Activated CD4-positive, alpha-beta T cell treated with anti-CD3 and anti-CD28 coated beads for 36 hours (primary cell): ENCODE measurements around the gene TSHZ2. TPM values are rescaled to one million over a fixed set of nuclear protein-coding genes. Genes with fewer than 3 reads are reported as not detected.
A peak's percentile ranks its signal among the peaks of the same experiment; 100 is the strongest.

Source experiments
- ATAC-seq: fragments of 200-7000 bp; cut with Tn5 transposase; one replicate; pipeline ENCODE4 v1.10.0; 2021; ENCODE audit warnings: mild to moderate bottlenecking, moderate library complexity
- CTCF ChIA-PET: fragments of 350-600 bp; sonication (Branson Sonifier 250); formaldehyde crosslinking; loops from one replicate; lab custom pipeline; 2021; ENCODE audit warnings: antibody characterized with exemption; lab: Charles Lee
- POLR2A ChIA-PET: fragments of 350-600 bp; sonication (Branson Sonifier 250); formaldehyde crosslinking; loops from one replicate; lab custom pipeline; 2021; ENCODE audit warnings: antibody characterized with exemption, inconsistent platforms; lab: Charles Lee
- DNase-seq: peaks from one replicate; pipeline ENCODE4 v3.0.0-alpha.2; 2020
- H3K27ac Mint-ChIP-seq: one replicate; pipeline ENCODE4 v1.8.0; 2021; ENCODE audit warnings: mixed read lengths
- H3K27me3 Mint-ChIP-seq: one replicate; pipeline ENCODE4 v1.8.0; 2021; ENCODE audit warnings: mixed read lengths
- H3K36me3 Mint-ChIP-seq: one replicate; pipeline ENCODE4 v1.8.0; 2021; ENCODE audit warnings: low read depth, mixed read lengths
- H3K4me1 Mint-ChIP-seq: one replicate; pipeline ENCODE4 v1.8.0; 2021; ENCODE audit warnings: mixed read lengths
- H3K4me3 Mint-ChIP-seq: one replicate; pipeline ENCODE4 v1.8.0; 2021; ENCODE audit warnings: mild to moderate bottlenecking, moderate library complexity, mixed read lengths
- H3K9me3 Mint-ChIP-seq: one replicate; pipeline ENCODE4 v1.8.0; 2021; ENCODE audit warnings: low read depth, mixed read lengths
- intact Hi-C, 2 experiments: fragments of 100-400 bp; cut with DNase I in 1 of 2; cut with micrococcal nuclease in 1 of 2; formaldehyde crosslinking; loops; one replicate each; pipeline versions ENCODE4 v1.14.2 to v1.15.1; 2022 to 2024; cut with DNase I, micrococcal nuclease
- total RNA-seq, 2 experiments: library from RNA; stranded (reverse); gene quantifications; one replicate each; pipeline ENCODE4 v1.2.3, GENCODE V29; 2021

Gene TSHZ2
- total RNA-seq, 2 experiments from 2014 or later, result 25.9 to 43.6 TPM

DNA sequence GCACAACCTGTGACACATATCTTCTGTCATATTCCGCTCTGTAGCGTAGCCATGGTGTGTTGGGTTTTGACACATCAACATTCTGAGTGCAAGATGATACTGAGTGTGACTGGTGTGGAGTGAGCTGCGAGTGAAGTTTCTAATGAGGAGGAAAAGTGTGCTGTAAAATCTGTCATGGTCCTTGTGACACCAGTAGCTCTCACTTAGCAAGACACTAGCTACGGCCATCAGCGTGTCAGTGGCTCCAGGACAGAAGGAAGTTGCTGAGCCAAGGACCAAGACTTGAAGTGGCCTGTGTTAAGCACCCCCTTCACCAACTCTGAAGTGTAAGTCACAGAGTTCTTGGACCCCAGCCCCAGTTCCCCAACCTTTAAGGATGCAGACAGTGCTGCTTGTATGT is 72.1 kb downstream of the TSHZ2 start:
- H3K4me3 Mint-ChIP-seq, result no peak overlapping the region
- H3K9me3 Mint-ChIP-seq, result peaks cover 7% of the 10 kb centered on the region
- ChIA-PET CTCF (no interaction called here), POLR2A (no interaction called here)
- ATAC-seq (no peak), DNase-seq (no peak)
- H3K36me3 Mint-ChIP-seq, result peaks cover 26% of the 10 kb centered on the region
- peaks cover 10% of the 10 kb centered on the region for H3K4me1 Mint-ChIP-seq
- intact Hi-C loops, result no loop called here
- H3K27ac Mint-ChIP-seq, result no peak overlapping the region
- no peaks in the 10 kb centered on the region for H3K27me3 Mint-ChIP-seq

DNA sequence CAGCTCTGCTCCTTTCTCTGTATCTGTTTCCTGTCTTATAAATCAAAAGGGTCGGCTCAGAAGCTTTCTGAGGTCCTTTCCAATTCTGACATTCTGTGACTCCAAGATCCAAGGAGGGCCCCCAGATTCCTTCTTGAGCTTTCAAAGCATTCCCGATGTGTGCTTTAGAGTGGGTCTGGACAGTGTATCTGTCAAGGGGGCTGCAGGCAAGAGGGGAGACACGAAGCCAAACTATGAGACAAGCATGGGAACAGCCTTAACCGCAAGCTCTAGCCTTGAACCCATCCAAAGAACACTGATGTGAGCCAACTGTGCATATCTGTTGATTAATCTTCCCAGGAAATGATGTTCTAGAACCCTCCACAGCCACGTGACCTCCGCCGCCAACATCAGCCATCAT is 73.8 kb downstream of the TSHZ2 start:
- H3K27ac Mint-ChIP-seq, result no peak overlapping the region
- H3K9me3 Mint-ChIP-seq, result peaks cover 11% of the 10 kb centered on the region
- CTCF ChIA-PET, result no interaction called here
- ATAC-seq (no peak), DNase-seq (no peak)
- intact Hi-C loops, result no loop called here
- no peak overlapping the region for H3K4me3 Mint-ChIP-seq
- H3K4me1 Mint-ChIP-seq, result peaks cover 15% of the 10 kb centered on the region
- H3K27me3 Mint-ChIP-seq, result no peaks in the 10 kb centered on the region
- H3K36me3 Mint-ChIP-seq, result peaks cover 32% of the 10 kb centered on the region
- POLR2A ChIA-PET, result no interaction called here

DNA sequence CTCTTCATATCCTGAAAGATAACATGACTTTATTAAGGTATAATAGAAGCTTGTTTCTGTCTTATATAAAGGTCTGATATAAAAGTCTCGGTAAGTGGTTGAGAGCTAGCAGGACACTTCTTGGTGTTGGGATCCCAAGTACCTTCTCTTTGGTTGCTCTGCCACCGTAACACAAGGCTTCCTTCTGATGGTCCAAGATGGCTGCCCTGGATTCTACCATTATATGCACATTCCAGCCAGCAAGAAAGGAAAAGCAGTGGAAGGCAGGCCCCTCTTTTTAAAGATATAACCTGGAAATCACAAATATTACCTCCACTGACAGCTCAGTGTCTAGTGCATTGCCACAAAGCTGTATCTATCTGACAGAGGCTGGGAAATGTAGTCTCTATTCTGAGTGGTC is 75.0 kb downstream of the TSHZ2 start:
- intact Hi-C loops, result no loop called here
- H3K4me3 Mint-ChIP-seq, result no peak overlapping the region
- ATAC-seq, result no peak
- no peak overlapping the region for H3K27ac Mint-ChIP-seq
- no peaks in the 10 kb centered on the region for H3K27me3 Mint-ChIP-seq
- peaks cover 11% of the 10 kb centered on the region for H3K9me3 Mint-ChIP-seq
- peaks cover 35% of the 10 kb centered on the region for H3K36me3 Mint-ChIP-seq
- POLR2A ChIA-PET, result no interaction called here
- no peak for DNase-seq
- CTCF ChIA-PET, result interaction anchor here (0.5 kb wide), 1 partner anchor 110 kb away, joined by 4 read pairs; no protein-coding TSS in a partner anchor
- H3K4me1 Mint-ChIP-seq, result peaks cover 15% of the 10 kb centered on the region

DNA sequence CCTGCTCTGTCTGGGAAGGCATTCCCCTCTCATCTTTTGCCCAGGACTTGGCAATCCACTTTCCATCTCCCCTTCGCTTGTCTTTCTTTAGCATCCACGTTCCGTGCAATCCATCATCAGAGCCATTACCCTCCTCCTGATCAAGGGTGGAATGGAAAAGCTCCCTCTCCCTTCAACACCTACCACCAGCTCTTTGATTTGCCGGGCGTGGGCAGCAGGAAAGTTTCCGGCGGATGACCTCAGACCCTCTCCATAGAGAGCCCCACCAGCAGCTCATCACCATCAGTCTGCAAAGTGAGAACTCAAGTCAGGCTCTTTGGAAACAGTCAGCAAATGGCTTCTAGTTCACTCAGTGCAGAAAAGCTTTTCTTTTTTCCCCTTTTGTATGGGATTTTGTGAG is 76.2 kb downstream of the TSHZ2 start:
- no peak overlapping the region for H3K27ac Mint-ChIP-seq
- H3K36me3 Mint-ChIP-seq, result peaks cover 43% of the 10 kb centered on the region

DNA sequence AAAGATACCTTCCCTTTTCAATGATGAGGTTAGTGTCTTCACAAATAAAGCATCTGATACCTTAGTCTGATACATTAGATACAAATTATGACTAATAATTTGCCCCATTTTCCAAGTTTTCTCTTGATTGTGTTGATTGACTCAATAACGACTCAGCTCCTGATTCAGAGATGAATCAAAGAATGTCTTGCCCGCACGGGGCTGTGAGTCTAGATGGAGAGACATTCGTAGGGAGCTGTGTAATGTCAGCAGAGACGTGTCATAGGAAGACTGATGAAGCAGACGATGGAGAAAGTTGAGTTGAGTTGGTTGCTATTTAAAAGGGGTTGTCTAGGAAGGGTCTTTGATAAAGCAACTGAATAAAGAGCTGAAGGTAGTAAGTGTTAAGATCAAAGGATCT is 78.2 kb downstream of the TSHZ2 start:
- CTCF ChIA-PET, result interaction anchor here (1.3 kb wide), 1 partner anchor 10 kb away, joined by 3 read pairs; no protein-coding TSS in a partner anchor
- H3K27ac Mint-ChIP-seq, result peak overlapping the region; percentile 27

More for the DNA sequence above, 76.2 kb downstream of the TSHZ2 start:
- ATAC-seq (no peak), DNase-seq (no peak)
- Mint-ChIP-seq H3K27me3 (no peaks in the 10 kb centered on the region), H3K4me3 (no peak overlapping the region), H3K4me1 (peaks cover 18% of the 10 kb centered on the region), H3K9me3 (peaks cover 11% of the 10 kb centered on the region)
- POLR2A ChIA-PET, result no interaction called here
- intact Hi-C loops, result no loop called here
- CTCF ChIA-PET, result interaction anchor here (1.0 kb wide), 1 partner anchor 13 kb away, joined by 4 read pairs; no protein-coding TSS in a partner anchor

DNA sequence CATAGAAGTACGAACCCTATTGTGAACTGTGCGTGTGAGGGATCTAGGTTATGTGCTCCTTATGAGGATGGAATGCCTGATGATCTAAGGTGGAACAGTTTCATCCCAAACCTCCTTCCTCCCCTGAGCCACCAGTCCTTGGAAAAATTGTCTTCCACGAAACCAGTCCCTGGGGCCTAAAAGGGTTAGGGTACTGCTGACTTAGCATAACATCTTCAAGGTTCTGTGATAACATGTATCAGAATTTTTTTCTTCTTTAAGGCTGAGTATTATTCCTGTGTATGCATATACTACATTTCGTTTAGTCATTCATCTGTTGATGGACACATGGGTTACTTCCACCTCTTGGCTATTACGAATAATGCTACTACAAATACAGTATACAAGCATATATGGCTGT is 80.2 kb downstream of the TSHZ2 start:
- H3K27ac Mint-ChIP-seq, result no peak overlapping the region
- DNase-seq (no peak), ATAC-seq (no peak)
- POLR2A ChIA-PET, result no interaction called here
- H3K4me1 Mint-ChIP-seq, result peaks cover 37% of the 10 kb centered on the region
- CTCF ChIA-PET, result no interaction called here
- H3K27me3 Mint-ChIP-seq, result no peaks in the 10 kb centered on the region
- H3K9me3 Mint-ChIP-seq, result peaks cover 14% of the 10 kb centered on the region
- H3K4me3 Mint-ChIP-seq, result no peak overlapping the region
- intact Hi-C loops, result no loop called here
- H3K36me3 Mint-ChIP-seq, result peaks cover 44% of the 10 kb centered on the region

More for the DNA sequence above, 78.2 kb downstream of the TSHZ2 start:
- POLR2A ChIA-PET, result no interaction called here
- DNase-seq, result peak; percentile 46
- no peaks in the 10 kb centered on the region for H3K27me3 Mint-ChIP-seq
- H3K4me3 Mint-ChIP-seq, result no peak overlapping the region
- H3K4me1 Mint-ChIP-seq, result peaks cover 31% of the 10 kb centered on the region
- peaks cover 12% of the 10 kb centered on the region for H3K9me3 Mint-ChIP-seq
- peak; percentile 84 for ATAC-seq
- intact Hi-C loops, result no loop called here
- H3K36me3 Mint-ChIP-seq, result peaks cover 40% of the 10 kb centered on the region

DNA sequence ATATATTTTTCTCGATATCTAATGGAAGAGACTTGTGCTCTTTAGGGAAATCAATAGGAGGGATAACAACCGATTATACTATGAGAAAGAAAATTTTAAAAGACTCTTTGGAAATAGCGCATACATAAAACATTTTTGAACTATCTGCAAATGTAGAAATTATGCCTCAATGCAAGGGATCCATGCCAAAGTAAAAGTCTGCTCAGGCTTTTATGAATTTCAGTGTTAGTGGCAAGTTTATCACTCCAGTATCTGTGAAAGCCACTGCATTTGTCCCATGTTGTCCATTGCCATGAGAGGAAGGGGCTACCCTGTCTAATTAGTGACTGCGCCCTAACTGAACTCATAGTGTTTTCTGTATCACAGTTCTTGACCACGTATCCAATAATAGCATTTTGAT is 81.4 kb downstream of the TSHZ2 start:
- peaks cover 37% of the 10 kb centered on the region for H3K4me1 Mint-ChIP-seq
- ChIA-PET POLR2A (no interaction called here), CTCF (interaction anchor here (0.6 kb wide), 1 partner anchor 71 kb away, joined by 3 read pairs; no protein-coding TSS in a partner anchor)
- no peak overlapping the region for H3K4me3 Mint-ChIP-seq
- peaks cover 10% of the 10 kb centered on the region for H3K9me3 Mint-ChIP-seq
- ATAC-seq (no peak), DNase-seq (no peak)
- no peaks in the 10 kb centered on the region for H3K27me3 Mint-ChIP-seq
- intact Hi-C loops, result no loop called here
- no peak overlapping the region for H3K27ac Mint-ChIP-seq
- H3K36me3 Mint-ChIP-seq, result peaks cover 37% of the 10 kb centered on the region

DNA sequence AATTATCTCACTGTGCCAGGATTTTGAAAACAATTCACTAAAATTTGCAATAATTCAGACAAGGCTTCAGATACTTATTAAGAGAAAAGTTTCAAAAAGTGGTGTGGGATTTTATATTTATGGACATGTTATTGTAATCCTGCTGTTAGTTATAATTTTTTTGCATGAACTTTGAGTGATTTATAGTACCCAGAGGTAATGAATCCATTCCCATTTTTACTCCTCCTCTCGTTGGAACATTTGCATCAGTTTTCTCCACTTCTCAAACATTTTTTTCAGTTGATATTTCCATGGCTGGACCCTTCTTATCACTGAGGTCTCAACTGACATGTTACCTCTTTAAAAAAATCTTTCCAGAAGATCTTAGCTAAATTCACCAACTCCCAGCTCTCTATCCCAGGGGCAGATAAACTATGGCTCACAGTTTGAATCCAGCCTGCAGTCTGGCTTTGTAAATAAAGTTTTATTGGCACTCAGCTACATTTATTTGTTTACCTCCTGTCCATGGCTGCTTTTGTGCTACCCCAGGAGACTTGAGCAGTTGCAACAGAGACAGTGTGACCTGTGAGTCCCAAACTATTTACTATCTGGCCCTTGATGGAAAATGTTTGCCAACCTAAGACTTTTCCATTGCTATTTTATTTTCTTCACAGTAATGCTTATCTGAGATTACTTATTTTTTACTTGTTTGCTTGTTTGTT is 83.4 kb downstream of the TSHZ2 start:
- Mint-ChIP-seq H3K27me3 (no peaks in the 10 kb centered on the region), H3K4me3 (no peak overlapping the region), H3K27ac (peak overlapping the region; percentile 61), H3K36me3 (peaks cover 35% of the 10 kb centered on the region), H3K4me1 (peaks cover 36% of the 10 kb centered on the region), H3K9me3 (peaks cover 6% of the 10 kb centered on the region)
- DNase-seq, result no peak
- POLR2A ChIA-PET, result no interaction called here
- no peak for ATAC-seq
- intact Hi-C loops, result no loop called here
- CTCF ChIA-PET, result interaction anchor here (0.5 kb wide), 1 partner anchor 895 kb away, joined by 4 read pairs; no protein-coding TSS in a partner anchor

DNA sequence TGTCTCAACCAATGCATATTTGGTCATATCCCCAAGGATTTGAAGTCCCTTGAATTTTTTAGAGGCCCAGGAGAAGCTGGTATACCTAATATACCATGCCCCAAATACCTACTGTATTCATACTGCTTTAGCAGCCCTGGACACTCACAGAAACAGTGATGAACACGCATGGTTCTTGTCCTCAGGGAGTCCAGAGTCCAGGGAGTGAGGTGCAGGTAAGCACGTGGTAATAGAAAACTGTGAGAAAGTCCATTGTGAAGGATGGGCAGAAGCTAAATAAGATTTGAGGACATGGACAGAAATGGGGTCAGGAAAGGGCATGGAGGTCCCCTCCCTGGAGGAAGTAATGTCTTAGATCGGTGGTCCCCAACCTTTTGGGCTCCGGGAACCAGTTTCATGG is 85.4 kb downstream of the TSHZ2 start:
- CTCF ChIA-PET, result interaction anchor here (0.7 kb wide), 1 partner anchor 64 kb away, joined by 3 read pairs; no protein-coding TSS in a partner anchor
- no peak for ATAC-seq
- DNase-seq, result no peak
- Mint-ChIP-seq H3K27ac (no peak overlapping the region), H3K4me1 (peaks cover 55% of the 10 kb centered on the region), H3K9me3 (peaks cover 6% of the 10 kb centered on the region), H3K4me3 (no peak overlapping the region), H3K36me3 (peaks cover 40% of the 10 kb centered on the region), H3K27me3 (no peaks in the 10 kb centered on the region)
- intact Hi-C loops, result no loop called here
- POLR2A ChIA-PET, result no interaction called here

DNA sequence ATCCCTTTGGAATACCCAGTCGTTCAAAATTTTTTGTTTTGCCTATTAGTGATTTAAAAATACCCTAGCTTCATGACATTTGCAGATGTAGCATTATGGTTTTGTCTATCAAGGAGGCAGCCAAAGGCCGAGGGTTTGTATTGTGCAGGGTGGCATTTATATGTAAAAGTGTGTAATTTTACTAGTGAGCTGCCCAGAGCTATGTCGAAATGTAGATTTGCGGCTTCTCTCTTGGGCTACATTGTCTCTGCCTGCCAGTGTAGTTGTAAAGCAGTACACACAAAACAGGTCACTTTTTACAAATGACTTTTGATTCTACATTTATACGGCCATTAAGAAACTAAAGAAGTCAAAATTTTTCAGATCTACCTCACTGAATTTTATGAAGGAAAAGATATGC is 87.7 kb downstream of the TSHZ2 start:
- Mint-ChIP-seq H3K4me1 (peaks cover 49% of the 10 kb centered on the region), H3K36me3 (peaks cover 33% of the 10 kb centered on the region), H3K27ac (no peak overlapping the region), H3K9me3 (peaks cover 5% of the 10 kb centered on the region), H3K4me3 (no peak overlapping the region), H3K27me3 (no peaks in the 10 kb centered on the region)
- POLR2A ChIA-PET, result no interaction called here
- intact Hi-C loops, result no loop called here
- CTCF ChIA-PET, result interaction anchor here (1.0 to 1.3 kb wide), 2 partner anchors 9 to 156 kb away, joined by 3 read pairs; no protein-coding TSS in a partner anchor
- ATAC-seq, result no peak
- DNase-seq, result no peak

DNA sequence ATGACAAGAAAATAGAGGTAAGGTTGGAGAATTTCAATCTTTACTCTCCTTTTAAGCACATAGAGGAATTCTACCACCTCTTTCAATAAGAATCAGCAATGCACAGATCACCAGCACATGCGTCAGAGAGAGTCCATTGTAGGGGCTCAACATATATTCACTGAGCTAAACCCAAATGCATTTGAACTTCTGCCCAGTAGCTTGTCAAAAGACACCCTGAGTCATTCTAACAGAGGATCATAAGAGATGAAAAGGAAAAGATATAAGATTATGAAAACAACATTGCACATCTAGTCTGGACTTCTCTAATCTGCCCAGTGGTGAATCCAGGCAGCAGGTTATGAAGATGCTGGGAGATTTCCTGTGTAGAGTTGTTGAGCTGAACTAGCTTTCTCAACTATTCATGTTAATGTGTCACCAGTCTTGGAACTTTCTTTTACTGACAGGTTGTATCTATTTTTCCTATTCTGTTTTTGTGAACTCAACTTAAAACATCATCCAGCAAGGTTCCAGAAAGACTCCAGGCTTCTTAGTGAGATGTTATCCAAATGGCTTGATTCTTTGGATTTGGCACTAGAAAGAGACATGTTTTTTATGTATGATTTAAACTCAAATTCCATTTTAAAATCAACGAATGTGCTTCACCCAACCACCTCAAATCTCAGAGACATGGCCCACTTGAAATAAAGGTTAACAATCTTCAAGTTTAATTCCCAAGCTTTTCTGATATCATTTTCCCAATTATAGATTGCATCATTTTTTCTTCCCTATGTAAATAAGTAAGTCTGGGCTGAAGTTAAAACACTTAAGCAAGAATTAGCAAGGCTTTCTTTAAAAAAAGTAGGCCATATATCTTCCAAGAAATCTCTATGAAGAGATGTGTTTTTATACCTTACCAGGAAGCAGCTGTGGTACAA is 89.3 kb downstream of the TSHZ2 start:
- ChIA-PET CTCF (interaction anchor here (0.7 to 1.3 kb wide), 4 partner anchors 11 to 97 kb away, joined by 3 to 5 read pairs (median 4); no protein-coding TSS in a partner anchor), POLR2A (interaction anchor here (0.6 kb wide), 1 partner anchor 560 kb away, joined by 3 read pairs; no protein-coding TSS in a partner anchor)
- Mint-ChIP-seq H3K27ac (peak overlapping the region; percentile 72), H3K4me1 (peaks cover 44% of the 10 kb centered on the region), H3K9me3 (peaks cover 4% of the 10 kb centered on the region), H3K36me3 (peaks cover 32% of the 10 kb centered on the region), H3K27me3 (no peaks in the 10 kb centered on the region), H3K4me3 (no peak overlapping the region)
- DNase-seq (no peak), ATAC-seq (peak; percentile 66)
- intact Hi-C loops, result no loop called here
